Umbilical cord (tissue), 2 donors: ENCODE measurements around the gene CCR6. TPM values are rescaled to one million over a fixed set of nuclear protein-coding genes. Genes with fewer than 3 reads are reported as not detected.
"Not testable (repeated sequence)": the region's sequence is repeated elsewhere in the genome, so short reads cannot be mapped to it uniquely, and the experiment has no call there.

Source experiments
- DNase-seq: peaks from one replicate; pipeline ENCODE4 v3.0.0-alpha.2; 2015; ENCODE audit warnings: low spot score
- total RNA-seq: library from RNA; depleted of rRNA; stranded (reverse); fragments of >200 nt; gene quantifications from one replicate; pipeline ENCODE4 v1.2.3, GENCODE V29; 2014; ENCODE audit warnings: low replicate concordance; ENCODE audit not compliant: insufficient read depth

The CCR6 gene
- total RNA-seq, 1 donor from 2014 or later = 1.4 TPM

DNA sequence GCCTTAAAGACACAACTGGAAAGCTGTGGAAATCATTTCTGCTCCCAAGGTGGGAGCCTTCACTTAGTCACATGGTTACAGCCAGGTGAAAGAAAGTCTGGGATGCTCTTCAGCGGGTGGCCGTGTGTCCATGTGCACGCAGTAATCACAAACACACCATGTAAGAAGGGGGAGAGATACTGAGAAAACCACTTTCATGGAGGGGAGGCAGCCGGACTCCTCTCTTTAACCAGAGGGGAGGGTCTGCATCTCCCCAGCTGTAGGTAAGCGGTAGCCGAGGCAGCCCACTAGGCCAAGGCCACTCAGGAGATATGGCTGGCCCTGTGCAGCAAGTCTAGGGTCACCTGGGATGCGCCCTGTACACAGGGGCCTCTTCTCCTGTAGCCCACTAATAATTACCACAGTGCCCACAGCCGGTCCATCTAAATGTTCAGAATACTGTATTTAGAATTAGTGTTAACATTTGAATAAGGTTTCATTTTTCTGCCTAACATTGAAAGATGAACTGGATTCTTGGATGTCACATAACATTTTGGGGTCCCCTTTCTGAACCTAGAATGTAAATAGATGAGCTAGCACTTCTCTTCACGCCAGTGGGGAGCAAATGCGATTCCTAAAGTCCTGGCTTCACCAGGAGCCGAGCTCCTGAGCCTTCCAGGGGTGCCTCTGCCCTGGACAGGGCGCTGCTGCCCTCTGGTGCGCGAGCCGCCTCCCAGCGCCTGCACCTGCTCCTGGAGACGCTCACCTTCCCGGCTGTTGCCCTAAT lies 19.0 kb downstream of the CCR6 start:
- peak; percentile 44 for DNase-seq

DNA sequence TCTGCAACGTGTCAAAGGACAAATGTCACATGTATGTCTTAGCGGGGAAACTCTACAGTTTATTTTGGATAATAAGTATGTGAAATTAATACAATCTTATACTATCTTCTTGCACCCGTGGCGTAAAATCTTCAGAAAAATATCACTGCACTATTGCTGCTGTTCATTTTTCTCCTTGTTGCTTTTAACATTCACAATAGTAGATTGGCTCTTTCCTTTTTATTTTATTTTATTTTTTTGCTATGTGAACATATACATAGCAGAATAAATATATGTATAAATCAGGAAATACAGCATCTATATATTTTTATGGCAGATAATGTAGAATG lies 19.5 kb downstream of the CCR6 start:
- no peak for DNase-seq

DNA sequence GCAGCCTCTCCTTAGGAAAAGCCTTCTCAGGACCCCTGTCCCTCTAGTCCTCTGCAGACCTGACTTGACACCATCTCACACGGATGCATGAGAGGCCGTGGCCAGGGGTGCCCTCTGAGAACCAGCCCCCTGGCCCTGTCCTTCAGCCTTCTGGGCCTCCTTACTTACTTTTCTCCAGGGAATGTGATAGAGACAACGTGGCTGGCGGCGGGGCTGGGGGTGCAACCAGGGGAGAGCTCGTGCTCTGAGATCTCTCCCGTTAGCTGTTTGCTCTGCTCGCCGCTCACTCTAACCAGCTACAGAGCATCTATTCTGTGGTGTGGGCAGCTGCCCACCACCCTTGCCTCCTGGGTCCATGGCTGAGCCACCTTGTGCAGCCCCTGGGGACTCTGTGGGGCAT lies 20.1 kb downstream of the CCR6 start:
- DNase-seq = no peak

DNA sequence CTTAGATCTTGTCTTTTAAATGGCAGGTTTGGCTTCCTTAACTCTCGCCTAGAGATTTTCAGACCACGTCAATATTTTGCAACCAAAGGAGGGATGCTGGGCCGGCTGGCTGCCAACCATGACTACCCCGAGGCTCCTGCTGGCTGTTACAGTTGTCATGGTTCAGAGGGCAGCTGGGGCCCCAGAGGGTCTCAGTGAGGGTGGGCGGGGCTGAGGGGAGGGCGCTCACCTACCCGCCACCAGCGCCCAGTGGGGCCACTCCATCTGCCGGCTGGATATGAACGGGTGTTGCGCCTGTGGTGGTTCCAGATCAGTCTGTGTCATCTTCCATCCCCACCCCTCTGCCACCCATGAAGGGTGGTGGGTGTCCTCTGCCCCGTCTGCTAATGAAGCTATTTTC lies 22.6 kb downstream of the CCR6 start:
- no peak for DNase-seq

DNA sequence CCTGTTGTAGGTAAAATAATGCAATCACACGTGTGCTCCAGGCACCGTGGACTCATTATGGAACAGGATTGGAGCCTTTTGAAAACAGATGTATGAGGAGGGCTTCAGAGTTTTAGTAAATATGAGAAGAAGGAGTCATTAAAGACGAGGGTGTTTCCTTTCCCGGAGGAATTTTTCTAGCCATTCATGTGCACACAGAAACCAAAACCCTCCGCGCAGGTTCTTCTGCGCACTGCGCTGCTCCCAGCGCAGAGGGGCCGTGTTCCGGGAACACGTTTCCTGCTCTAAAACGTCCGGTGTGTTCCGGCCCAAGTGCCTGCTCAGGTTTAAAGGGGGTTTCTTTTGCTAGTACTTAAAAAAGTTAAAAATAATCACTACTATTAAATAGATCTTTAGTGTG lies 23.2 kb downstream of the CCR6 start:
- no peak for DNase-seq

DNA sequence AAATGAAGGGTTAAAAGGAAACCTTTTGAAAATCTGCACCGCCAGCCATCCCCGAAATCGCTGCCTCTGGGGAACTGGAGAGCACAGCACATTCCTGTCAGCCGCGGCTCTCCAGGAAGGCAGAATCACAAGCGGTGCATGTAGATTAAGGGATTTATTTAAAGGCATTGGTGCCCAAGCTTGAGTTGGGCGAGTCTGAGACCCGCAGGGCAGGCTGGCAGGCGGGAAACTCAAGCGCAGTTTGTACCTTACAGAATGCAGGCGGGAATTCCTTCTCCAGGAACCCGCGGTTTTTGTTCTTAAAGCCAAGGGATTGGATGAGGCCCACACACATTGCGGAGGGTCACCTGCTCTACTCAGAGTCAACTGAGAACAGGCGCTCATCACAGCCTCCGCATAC lies 24.1 kb downstream of the CCR6 start:
- no peak for DNase-seq

DNA sequence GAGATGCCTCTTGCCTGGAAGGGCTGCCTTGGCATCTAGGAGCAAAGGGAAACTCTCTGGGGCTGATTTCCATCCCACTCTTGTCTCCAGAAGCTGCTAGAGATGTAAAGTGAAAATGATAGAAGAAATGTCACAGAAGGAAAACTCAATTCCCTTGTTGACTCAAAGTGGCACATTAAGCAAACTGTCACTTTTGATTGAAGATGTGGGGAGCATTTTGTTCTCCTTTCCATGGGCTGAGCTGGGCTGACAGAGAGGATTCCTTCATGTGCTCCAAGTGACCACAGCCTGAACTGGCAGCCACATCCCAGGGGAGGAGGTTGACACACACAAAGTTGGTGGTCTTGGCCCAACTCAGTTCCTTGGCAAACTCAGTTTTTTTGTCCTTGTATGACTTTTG lies 25.1 kb downstream of the CCR6 start:
- DNase-seq = no peak

DNA sequence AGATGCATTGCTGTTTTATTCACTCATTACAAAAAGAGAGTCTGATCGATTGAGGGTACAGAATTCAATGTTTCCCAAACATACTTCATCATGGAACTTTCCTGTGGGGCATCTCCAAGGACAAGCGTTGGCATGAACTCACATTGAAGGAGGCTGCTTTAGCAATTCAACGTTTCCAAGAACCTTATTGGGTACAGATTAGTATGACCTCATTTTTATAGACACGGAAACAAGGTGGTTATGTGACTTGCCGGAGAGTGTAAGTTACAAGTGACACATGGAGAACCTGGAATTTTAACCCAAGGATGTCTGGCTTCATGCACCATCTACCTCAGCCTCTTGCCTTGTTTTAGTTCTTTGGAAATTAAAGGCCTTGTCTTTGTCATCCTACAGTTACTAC lies 26.1 kb downstream of the CCR6 start:
- no peak for DNase-seq

DNA sequence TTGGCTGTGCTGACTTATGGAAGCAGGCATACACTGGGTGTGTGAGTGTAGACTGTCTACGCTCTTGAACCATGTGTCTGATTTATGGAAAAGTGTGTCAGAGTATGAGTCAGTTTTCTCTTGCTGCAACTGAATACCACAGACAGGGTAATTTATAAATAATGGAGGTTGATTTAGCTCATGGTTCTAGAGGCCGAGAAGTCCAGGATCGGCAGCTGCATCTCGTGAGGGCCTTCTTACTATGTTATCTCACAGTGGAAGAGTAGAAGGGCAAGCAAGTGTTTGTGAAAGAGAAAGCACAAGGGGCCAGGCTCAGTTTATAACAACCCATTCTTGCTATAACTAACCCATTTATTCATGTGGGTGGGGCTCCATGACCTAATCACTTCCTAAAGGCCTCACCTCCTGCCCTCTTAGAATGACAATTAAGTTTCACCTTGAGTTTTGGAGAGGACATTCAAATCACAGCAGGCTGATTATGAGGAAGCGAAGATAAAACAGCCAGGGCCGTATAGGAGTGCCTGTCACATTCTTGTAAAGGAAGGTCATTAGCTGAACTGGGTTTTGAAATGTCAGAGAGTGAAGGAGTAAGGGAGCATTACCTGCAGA lies 28.1 kb downstream of the CCR6 start:
- DNase-seq = no peak

DNA sequence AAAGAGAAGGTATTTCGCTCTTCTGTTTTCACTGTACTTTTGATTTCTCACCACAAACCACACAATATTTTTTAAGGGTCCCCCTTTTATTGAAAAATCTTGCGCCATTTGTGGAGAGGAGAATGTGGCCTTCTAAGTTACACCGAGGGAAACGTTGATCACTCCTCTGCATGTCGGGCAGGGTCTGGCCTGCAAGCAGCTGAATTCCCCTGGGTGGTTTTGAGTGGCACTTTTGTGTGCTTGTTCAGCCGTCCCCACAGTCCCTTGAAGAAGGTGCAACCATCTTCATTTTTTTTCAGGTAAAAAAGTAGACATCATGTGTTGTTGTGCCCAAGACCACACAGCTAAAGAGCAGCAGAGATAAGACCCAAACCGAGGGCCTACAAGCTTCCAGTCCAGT lies 28.8 kb downstream of the CCR6 start:
- no peak for DNase-seq

DNA sequence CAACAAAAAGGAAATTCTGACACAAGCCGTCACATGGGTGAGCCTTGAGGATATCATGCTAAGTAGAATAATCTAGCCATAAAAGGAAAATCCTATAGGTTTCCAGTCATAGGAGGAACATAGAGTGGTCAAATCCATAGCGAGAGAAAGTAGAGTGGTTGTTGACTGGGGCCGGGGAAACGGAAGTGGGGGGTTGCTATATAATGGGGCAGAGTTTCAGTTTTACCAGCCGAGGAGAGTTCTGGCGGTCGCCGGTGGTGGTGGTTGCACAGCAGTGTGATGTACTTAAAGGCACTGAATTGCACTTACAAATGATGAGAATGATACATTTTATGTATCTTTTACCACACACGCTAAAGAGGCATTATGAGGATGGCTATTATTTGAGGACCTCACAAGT lies 30.0 kb downstream of the CCR6 start:
- no peak for DNase-seq

DNA sequence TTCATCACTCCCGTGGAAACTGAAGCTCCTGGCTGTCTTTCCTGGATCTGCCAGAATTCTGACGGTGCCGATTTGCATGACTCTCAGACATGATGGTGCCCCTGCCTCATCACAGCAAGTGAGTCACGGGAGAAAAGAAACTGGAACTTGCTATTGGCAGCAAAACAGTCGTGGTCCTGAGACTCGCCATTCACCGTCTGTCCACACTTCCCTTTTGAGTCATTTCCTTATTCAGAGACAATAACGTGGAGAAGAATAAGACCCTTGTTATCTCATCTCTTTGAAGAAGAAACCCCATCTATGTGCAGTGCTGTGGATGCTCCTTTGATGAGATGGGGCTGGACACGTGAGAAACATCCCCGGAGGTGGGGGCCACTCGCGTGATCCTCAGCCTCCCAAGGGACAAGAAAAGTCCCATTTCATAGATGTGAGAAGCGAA lies 30.6 kb downstream of the CCR6 start:
- DNase-seq = peak; percentile 35

DNA sequence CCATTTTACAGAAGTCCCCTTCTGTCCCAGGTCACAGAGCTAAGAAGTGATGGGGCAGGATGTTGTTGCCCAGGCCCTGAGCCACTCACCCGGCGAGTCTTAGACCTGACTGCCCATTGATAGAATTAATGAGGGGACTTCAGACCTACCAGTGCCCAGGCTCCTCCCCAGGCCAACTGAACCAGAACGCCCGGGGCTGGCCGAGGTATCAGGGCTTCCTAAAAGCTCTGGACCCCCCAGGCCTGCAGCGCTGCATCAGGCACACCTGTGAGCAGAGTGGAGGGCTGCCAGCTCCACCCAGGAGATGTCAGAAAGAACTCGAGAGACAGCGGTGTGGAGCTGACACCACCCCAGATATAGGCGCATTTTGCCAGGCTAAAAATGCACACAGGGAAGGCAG lies 31.4 kb downstream of the CCR6 start:
- no peak for DNase-seq

DNA sequence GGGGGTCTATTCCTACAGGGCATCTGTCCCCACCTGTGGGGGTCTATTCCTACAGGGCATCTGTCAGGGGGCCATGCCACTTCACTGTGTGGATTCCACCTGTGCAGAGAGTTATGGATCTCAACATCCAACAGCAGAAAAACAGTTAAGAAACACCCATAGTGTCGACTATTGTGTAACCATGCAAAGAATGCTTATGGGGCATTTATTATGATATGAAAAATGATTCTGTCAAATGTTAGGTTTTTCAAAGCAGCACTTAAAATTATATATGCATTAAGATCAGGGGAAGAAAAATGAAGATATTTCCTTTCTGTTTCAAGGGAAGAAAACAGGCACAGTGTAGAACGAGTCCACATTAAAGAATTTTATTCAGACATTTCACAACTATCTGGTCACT lies 32.0 kb downstream of the CCR6 start:
- no peak for DNase-seq

DNA sequence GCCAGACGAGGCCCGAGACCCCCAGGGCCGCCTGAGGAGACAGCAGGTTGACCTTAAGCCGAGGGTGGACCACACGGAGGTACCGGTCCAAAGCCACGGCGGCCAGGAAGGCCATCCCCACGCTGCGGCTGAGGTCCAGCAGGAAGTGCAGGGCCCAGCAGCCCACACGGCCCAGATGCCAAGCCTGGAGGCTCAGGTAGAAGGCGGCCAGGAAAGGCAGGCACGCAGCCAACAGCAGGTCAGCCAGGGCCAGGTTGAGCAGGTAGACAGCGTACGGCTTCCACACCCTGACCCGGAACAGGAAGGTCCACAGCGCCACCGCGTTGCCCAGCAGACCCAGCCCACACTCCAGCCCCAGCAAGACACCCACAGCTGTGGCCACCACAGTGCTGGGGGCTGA lies 34.5 kb downstream of the CCR6 start:
- DNase-seq = no peak

DNA sequence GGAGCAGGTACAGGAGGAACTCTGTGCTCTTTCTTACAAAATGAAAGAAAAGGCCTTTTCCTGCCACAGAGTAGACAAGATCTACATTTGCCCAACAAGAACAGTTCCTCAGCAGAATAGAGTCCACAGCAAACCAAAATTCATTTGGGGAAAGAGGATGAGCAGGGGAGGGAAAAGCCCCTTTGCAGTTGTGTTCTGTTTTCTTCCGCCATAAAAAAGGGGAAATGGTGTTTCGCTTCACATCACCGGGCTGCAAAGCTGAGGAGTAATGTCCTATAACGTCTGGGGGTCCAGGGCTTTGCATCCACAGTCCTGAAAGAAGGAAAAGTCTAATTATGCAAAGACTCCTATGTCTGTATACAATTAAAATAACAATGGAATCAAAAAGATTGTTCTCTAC lies 35.0 kb downstream of the CCR6 start, which contains the start of gene GPR31:
Gene GPR31, minus strand, starts transcription at position 118 of the 400 bp plus-strand sequence. CDS start 149 bp downstream, outside the sequence.
- no peak for DNase-seq

DNA sequence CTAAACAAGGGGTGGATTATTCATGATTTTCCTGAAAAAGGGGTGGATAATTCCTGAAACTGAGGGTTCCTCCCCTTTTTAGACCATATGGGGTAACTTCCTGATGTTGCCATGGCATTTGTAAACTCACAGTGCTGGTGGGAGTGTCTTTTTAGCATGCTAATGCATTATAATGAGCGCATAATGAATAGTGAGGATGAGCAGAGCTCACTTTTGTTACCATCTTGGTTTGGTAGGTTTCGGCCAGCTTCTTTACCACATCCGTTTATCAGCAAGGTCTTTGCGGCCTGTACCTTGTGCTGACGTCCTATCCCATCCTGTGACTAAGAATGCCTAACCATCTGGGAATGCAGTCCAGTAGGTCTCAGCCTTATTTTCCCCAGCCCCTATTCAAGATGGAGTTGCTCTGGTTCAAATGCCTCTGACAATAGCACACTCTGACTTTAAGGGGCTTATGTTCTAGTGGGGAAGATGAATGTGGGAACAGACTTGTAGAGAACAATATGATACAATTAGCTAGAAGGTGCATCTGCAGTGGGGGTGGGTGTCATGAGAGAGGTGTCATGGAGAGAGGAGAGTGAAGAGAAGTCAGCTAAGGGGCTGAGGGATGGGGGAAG lies 39.1 kb downstream of the CCR6 start:
- DNase-seq = no peak

DNA sequence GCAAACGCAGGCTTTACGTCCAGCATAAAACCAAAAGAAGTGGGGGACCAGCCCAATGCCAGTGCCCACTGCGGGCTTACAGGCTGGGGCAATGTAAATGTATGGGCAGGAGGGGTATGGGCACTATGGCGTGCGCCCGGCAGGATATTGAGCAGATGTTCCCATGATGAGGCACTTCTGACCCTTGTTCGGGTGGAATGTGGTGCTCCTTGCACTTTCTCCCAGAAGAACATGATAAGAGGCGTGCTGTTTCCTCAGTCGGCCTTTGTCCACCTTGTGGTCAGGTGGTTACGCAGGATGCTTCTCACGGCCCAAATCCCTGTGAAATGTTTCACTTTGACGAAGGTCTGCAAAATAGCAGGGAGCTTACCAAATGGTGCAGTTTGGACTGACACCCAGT lies 39.7 kb downstream of the CCR6 start:
- DNase-seq = no peak

DNA sequence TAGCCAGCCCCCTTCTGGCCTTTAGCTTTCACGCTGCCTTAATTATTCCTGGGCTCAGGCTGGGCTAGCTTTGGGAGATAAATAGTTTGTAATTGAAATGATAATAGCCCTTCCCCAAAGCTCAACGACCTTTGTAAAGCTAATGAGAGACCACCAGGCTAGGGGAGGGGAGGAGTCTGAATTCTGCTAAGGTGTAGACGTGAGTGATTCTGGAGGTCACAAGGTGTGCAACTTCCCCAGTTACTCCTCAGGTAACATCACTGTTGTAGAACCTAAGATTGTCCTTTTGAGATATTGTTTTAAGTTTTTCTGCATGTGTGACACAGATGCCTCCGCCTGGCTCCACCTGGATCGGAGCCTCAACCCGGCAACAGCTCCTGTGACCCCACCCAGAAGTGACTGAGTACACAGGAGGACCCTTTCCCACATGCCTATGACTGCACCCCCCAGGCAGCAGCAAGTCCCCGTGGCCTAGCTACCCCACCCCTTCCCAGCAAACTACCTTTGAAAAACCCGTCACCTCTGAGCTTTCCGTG lies 40.6 kb downstream of the CCR6 start:
- no peak for DNase-seq

DNA sequence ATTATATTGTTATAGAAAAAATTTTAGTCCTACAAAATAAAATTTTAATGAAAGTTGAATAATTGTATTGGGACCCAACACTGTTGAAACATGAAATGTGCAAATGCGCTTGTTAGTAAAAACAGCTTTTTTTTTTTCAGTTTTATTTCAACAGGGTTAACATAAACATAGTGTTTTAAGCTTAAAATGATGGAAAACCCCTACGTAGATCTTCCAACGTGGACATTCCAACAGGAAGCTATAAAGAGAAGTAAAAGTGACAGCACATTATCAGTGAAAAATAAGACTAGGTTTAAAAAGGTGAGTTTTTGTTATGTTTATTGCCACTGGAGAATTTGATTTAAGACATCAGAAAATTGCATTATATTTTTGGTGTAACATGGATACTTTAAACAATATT lies 41.4 kb downstream of the CCR6 start:
- no peak for DNase-seq

DNA sequence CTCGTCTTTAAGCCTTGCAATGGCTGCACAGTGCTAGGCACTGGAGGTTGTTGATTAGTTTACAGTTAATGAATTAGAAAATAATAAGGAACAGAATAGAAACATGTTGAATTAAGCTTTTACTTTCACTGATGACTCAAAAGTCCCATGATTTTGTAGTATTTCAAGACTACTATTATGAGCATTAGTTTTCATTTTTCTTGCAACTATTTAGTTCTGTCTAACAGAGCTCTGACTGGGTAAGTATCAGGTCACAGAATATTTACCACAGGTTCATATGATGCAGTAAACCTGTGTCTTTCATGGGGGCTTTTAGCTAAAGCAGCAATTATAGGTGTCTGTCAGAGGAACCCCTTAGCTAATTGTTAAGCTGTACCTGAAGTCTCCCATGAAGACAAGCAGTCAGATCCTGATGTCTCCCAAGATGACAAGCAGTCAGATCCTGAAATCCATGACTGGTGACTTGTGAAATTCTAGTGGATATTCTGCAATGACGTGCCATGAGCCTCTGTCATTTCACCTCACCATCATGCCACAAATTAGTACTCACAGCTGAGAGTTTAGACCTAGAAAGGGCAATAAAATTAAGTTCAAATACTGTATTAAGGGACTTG lies 43.1 kb downstream of the CCR6 start:
- no peak for DNase-seq

DNA sequence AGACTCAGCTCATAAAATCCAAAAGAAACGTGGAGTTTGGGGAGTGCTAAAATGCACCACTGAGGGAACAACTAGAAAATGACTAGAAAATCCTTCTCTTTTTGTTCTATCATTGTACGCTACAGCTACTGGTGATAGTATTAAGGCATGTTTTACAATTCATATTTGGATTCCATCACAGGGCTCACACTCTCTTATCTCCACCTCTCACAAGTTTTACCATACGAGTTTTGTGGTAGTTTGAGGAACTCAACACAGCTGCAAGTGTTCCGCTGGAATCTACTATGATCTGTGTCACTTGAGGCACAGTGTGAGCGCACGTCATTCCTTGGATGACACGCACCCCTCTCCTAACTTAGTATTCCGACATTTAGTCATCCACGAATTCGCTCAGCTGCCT lies 44.8 kb downstream of the CCR6 start:
- DNase-seq = not testable (repeated sequence)
